ENCODE measurements around the gene SFMBT2.
"Not testable (repeated sequence)": the region's sequence is repeated elsewhere in the genome, so short reads cannot be mapped to it uniquely, and the experiment has no call there.

SFMBT2 gene

DNA sequence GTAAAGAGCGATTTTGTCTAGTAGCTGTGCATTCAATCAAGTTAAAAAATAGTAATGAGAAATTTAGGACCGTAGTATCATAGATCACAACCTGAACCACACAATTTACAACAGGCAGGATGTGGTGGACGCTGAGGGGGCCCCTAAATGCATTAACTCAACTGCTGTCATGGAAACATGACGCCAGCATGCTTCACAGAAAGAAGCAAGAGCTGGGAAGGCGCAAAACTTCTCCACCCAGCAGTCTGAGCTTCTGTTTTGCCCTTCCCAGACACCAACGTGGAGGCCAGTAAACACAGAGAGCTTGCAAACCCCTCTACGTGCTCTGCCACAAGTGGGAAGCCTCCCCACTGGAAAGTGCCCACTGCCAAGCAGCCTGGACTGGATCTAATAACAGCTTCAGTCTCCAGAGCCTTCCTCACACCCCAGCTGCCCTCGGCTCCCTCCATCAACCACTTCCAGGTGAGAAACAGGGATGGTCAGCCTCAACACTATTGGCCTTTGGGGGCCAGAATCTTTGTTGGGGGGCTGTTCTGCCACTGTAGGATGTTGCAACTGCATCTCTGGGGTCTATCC, 151.8 kb downstream of the SFMBT2 start:
- peak; percentile 81 to 88 for DNase-seq

DNA sequence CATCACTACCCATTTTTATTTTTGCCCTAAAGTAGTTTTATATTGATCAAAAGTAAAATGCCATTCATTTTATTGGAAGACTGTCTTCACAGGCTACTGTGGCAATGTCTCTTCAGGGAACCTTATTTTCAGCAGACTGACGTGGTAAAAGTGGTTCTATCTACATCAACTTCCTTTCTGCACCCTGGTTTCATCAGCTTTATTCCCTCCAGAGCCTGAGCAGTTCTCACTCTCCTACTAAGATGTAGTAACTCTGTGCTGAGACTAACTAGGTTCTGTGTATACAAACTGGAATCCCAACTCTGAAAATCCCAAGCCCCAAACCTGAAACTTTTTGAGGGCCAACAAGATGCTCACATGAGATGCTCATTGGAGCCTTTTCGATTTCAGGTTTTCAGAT, 155.3 kb downstream of the SFMBT2 start:
- DNase-seq, result peak; percentile 11 to 42

DNA sequence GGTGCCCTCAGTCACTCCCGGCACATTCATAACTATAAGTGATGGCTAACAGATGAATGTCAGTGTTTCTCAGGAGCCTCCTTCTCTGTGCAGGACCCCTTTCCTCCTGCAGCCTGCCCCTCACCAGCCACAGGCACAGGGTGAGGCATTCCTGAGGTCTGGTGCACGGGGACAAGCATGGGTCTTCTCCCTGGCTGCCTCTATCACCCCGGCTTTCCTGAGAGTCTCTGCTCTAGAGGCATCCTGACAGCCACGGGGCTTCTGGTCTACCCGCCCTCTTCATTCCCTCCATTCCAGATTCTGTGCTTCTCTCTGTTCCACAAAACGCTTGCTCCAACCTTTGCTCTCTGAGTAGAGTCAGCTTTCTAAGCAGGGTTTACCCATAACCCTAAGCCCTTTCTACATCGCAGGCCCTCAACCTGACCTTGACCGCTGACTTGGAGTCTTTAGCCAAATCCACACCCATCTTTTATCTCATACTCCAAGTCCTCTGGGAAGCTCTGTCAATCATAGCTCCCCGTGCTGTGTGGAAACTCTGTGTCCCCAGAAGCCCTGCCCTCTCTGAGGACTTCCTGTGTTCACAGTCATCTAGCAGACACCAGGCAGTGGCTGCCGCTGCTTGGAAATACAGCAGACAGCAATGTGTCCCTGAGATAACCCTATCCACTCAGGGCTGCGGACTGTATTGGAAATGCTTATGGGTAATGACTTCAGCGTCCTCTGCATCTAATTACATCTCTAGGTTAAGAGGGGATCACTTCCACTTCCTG, 159.0 kb downstream of the SFMBT2 start:
- DNase-seq, result peak in 1 of 2 experiments; percentile 26

DNA sequence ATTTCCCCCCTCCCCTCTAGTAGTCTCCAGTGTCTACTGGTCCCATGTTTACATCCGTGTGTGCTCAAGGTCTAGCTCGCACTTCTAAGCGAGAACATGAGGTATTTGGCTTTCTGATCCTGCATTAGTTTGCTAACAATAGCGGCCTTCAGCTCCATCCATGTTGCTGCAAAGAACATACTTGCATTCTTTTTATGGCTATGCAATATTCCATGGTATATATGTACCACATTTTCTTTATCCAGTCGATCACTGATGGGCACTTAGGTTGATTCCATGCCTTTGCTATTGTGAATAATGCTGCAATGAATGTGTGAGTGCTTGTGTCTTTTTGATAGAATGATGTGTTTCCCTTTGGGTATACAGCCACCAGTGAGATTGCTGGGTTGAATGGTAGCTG, 160.6 kb downstream of the SFMBT2 start:
- DNase-seq, result no peak

DNA sequence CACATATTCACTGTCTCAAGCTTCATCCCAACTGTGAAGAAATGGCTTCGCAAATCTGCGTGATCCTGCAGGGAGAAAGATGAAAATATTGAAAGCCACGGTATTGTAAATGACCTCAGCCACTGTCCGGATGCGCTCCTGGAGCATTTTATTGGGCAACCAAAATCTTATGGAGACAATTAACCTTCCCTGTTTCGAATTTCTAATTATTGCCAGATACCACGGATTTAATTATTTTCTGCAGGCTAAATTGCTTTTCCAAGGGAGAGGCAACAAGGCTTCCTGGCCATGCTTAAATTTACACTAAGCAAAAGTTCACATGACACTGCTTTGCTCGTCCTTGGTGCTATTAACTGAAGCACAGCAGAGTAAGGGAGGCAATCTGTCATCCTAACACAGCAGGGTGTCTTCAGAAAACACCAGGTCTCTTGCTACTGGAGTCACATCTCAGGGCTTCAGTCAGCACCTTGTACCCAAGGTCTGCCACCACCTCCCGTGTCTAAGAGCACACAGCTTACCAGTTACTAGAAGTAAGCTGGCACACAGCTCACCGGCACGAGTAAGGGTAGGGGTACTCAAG, 162.2 kb downstream of the SFMBT2 start:
- no peak for DNase-seq

DNA sequence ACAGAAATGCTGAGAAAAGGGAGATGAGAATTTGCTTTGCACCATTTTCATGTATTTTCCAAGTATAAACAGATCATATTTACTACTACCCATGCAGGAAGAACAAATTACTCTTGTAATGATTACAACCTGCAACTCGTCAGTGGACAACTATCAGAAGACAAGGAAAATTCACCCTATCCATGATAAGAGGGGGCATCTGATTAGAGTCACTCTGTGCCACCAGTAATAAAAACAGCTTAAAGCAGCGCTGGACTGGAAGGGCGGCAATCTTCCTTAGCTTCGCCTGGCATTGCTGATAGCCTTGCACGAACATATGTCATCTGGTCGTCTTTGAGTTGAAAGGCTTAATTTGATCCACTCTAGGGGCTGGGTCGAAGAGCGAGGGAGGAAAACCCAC, 162.7 kb downstream of the SFMBT2 start:
- no peak for DNase-seq

DNA sequence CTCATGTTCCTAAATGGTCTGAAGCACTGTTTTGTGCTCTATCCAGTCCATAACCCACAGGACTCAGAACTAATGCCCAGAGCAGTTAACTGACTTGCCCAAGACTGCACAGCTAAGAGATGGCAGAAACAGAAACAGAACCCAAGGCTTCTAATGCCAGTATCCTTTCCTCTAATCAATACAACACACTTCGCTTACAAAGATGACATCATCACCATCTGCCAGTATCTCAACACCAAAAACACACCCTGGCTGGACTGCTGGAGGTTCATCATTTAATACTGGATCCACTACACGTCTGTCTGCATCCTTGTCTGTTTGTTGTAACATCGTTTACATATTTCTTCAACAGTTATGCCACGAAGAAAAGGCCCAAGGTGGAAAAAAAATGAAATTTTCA, 165.3 kb downstream of the SFMBT2 start:
- DNase-seq, result no peak

DNA sequence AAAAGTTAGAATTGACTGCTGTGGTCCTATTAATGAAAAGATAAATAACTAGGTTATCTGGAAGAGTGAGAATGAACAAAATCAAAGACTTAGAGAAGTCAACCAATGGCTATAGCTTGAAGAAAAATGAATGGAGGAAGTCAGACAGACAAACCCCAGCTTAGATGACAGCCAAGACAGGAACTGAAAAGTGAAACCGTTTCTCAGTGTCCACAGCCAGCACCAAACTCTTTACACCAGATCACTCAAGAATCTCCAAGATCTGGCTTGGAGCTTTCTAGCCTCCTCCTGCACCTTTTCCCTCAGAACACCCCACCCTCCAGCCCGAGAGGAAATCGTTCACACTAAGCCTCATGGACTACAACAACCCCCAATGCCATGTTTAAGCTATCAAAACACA, 167.0 kb downstream of the SFMBT2 start:
- DNase-seq, result peak; percentile 68 to 71

DNA sequence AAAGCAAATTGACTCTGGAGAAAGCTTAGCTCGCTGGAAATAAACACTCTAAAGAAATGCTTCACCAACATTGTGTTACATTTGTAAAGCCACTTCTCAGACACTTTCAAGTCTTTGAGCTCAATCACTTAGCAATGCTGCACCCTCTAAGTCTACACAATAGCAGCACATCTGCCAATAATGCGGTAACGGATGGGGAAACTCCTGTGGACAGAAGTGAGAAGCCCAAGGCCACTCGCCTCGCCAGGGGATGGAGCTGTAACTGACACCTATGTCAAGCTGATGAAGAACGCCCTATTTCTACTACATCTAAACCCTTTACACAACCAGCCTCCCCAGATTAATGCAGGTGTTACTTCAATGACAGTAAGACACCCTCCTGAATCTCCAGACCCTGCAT, 167.7 kb downstream of the SFMBT2 start:
- no peak for DNase-seq

DNA sequence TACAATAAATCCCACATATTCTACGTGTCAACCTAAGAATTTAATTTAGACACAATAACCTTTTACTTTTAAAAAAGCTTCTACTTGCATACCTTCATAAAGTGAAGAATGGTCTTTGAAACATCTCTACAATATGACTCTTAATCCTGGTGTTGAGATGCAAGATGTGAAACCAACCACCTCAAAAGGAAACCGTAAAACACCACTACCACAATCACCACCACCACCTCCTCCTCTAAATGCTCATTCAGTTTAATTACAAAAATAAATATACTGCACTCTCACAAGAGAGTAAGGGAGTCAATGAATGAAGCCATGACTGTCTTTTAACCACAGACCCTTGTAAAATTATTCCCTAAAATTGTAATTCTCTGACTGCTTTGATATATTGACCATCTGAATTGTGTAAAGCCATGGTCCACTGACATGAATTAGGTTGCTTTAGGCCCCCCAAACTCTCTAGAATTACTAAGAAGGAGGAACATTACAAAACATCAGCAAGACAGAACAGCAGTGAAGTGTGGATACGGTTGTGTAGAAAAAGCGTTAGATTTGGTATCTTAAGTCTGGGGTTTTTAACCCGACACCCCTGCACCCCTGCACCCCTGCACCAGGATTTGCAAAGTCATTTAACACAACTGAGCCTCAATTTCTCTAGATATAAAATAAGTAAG, 171.4 kb downstream of the SFMBT2 start:
- DNase-seq, result no peak

DNA sequence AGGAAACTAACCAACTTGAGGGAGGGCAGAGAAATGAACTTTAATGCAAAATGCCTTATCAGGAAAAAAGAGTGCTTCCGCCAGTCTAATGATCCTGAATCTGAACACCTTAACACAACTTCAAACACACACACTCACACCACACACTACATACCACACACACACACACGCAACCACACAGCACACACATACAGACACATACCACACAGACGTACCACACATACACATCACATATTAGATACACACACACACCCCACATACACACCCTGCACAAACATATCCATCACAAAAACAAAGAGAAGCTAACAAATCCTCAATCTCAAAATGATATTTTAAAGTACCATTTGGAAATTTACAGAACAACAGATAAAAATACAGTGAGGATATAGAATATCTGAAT, 175.5 kb downstream of the SFMBT2 start:
- DNase-seq, result no peak

DNA sequence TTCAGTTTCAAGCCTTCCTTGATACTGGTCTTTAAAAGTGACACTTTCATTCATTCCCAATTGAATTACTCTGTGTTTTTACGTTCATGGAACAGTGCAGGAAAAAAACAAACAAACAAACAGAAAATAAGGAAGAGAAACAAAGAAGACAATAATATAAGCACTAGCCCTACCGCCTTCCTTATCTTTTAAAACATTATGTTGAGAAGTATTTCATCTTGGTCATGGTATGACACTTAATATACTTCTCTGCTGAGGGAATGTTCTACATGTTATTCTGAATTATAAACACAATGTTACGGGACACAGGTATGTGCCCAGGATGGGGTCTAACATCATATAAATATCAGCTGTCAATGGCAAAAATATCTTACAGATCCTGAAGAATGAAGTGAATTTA, 176.7 kb downstream of the SFMBT2 start:
- no peak for DNase-seq

DNA sequence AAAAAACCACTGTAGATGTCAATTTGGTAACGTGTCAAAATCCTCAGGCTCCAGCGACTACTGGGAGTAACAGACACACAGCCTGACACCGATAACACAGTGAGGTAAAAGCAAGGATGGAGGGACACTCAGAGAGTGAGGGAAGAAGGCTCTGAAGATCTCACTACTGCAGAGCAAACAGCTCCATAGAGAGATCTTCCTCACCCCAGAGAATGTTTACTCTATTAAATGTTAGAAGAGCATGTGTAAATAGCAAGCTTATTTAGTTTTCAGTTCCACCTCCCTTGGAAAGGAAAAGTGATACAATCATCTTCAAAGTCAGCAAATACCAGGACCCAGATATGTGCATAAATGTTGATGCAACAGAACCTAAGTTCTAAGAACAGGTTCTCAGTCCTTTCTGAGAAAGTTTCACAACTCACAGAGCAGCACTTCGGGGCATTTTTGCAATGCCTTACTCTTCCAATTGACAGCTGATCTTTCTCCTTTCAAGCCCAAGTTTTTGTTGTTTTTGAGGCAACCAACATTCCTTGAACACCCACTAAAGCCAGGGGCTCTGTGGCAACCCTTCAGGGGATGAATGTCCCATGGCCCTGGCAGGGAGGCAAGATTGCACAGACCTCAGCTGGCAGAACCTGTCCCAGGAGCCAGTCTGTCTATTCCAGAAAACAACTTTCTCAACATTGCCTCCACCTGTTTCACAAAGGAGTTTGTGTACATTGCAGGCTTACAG, 177.4 kb downstream of the SFMBT2 start:
- no peak for DNase-seq

DNA sequence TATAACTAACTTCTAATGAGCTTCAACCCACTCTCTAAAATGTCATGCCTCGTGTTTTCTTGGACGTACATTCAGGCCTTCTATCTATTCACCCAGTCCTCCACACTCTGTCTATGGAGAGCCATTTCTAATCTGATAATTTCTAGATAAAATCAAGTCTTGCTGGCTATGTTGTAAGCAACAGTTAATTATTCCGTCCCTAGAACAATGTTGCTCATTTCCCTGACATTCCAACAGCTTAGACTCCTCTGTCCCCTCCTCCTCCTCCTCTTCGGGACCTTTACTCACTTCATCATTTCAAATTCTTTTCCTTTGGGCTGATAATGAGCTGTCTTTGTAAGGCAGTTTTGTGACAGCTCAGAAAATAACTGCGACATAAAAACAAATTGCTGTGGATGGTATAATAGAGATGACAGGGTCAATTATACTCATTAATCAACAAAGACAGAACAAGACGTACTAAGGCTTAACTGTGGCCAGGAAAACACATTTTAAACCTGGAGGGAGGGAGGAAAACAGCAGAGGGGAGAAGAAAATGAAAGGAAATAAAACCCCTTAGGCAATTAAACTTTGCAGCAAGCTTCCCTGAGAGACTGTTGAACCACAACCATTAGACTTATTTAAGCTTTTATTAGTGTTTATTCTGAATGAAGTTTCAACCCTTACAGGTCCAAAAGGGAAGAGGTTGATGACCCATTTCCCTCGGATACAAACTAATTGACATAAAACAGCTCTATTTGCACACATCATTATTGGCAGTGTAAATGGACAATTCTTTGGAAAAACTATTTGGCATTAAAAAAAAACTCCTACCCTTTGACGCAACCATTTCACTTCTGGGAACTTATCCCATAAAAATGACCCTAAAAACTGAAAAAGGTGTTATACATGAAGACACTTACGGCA, 179.1 kb downstream of the SFMBT2 start:
- no peak for DNase-seq

DNA sequence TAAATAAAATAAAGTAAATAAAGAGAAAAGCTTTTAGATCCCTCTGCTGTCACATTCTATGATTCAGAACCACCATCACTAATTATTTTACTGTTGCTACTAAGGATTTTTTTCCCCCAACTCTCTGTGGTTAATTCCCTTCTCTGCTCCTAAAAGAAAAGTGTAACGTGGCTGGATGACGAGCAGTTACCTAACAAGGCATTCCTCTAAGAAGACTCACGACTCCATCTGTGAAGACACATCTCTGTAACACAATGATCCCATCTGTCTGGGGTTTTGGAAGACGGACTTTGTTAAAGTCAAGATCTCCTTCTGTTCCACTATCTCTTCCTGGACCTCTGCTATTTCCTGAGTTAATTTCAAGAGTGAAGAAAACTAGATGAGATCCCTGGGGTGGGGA, 179.9 kb downstream of the SFMBT2 start:
- DNase-seq, result no peak

DNA sequence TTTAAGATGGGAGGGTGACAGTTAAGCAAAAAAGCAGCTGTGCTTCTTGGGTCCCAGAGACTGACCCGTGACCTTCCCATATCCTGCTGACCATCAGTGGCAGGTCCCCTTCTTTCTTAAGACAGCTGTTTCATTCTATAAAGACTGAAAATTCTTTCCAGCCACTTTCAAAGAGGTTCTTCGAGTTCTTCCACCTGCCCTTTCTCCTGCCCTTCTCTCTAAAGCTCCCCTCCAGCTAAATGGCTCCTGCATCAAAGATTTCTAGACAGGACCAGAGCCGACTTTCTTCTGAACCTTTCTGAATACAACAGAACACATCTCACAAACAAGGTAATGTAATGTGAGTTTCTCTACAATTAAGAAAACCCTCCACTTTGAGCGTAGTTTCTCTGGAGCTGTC, 180.8 kb downstream of the SFMBT2 start:
- no peak for DNase-seq

DNA sequence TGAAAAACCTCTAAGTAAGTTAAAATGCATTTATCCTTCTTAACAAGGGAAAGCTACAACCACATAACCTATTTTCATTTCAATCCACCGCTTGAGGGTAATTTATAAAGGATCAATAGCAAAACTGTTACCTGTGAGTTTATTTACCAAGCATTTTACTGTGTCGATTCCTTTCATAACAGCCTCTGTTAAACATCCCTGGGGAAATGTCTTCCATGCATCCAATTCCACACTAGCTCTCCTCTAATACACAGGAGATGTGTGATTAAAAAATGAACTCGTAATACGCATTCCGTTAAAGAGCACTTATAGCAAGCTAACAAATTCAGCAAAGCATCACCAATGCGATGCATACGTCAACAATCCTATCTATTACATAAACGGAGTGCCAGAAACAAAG, 185.7 kb downstream of the SFMBT2 start:
- DNase-seq, result no peak

DNA sequence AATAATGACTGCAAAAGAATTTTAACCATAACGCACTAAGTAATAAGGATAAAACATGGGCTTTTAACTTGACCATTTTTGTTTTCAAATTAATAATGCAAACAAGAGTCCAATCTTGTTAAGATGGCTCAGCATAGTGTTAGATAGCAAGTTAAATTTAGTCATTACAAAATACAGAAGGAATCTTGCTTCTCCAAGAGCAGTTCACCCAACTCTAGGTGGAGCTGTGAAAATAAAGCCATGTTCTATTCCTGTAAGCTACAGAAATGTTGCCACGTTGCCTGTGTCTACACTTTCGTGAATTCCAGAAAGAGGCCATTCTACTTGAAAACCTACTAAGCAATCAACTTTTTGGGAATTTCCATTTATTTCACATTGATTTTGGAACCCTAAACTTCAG, 191.9 kb downstream of the SFMBT2 start:
- peak; percentile 9 to 29 for DNase-seq

DNA sequence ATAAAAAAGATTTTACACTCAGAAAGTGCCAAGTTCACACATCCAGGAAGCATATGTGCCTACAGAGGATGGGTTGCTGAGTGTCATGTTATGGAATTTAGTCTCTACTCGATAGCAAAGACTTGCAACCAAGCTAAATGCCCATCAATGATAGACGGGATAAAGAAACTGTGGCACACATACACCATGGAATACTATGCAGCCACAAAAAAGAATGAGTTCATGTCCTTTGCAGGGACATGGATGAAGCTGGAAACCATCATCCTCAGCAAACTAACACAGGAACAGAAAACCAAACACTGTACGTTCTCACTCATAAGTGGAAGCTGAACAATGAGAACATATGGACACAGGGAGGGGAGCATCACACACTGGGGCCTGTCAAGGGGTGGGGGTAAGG, 198.1 kb downstream of the SFMBT2 start:
- not testable (repeated sequence) for DNase-seq

DNA sequence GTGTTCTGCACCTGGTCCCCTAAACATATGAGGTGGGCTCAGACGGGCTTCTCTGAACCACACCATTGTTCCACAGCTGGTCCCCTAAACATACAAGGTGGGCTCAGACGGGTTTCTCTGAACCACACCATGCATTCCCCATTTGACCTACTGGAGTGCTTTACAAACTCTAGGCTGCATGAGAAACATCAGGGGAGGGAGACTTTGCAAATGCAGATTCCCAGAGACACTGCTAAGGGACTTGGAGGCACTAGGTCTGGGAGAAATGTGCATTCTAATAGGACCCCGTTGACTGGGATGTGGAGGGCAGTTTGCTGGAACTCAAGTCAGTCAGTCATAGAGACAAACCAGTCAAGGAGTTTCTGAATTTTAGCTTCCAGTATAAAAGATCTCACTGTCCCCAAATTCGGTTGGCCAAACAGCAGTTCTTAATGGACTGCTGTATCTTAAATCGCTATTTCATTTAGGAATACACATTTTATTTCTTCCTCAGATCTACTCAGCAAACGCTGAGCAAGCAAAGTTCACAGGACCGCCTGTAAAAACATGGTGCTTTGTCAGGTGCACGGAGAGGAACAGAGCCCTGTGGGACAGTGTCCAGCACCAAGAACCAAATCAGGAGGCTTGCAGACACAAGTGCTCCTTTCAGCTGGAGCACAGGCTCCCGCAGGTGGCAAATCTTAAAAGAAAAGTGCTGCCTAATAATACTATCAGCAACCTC, 198.8 kb downstream of the SFMBT2 start:
- no peak for DNase-seq

DNA sequence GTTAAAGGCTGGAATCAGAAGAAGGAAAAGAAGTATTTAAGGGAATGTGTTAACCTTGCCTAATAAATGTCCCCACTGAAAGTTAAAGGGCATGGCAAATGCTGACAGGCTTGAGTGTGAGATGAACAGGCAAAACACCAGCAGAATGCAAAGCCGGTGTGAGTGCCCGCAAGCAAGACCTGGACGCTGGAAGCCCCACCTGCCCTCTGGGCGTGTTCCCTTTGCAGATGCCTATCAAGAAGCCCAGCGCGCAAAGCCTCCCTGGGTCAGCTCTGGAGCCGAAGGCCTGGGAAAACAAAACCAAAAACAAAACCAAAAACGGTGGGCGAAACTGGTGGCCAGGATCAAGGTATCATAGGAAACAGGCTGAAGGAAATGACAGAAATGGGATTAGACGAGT, 200.3 kb downstream of the SFMBT2 start:
- DNase-seq, result no peak

DNA sequence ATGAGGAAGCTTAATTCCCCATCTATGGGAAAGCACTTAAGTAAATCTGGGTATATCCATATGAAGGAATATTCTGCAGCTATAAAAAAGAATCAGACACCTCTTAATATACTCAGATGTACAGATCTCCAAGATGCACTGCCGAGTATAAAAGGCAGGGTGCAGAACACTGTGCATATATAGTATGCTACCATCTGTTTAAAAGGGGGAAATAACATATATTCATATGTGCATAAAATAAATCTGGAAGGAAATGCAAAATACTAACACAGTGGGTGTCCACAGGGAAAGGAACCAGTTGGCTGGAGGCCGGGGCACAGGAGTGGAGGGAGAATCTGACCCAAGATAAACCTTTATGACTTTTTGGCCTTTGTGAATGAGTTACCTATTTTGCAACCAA, 201.4 kb downstream of the SFMBT2 start:
- no peak for DNase-seq
